Mucosa of descending colon (tissue), 3 donors: Measurements from ENCODE around the gene EFCAB7. TPM values are rescaled to one million over a fixed set of nuclear protein-coding genes. Genes with fewer than 3 reads are reported as not detected.

ENCODE experiments used
- ATAC-seq: fragments of 200-7000 bp; cut with Tn5 transposase; one replicate; pipeline ENCODE4 v1.9.1; 2020; ENCODE audit warnings: mild to moderate bottlenecking, moderate library complexity
- DNase-seq, 3 donors: peaks; one replicate each; pipeline ENCODE4 v3.0.0-alpha.2; 2020
- H3K36me3 ChIP-seq: fragments of 200-600 bp; one replicate; pipeline ENCODE4 v1.8.0; 2021; ENCODE audit warnings: low read depth, mild to moderate bottlenecking
- H3K4me1 ChIP-seq: fragments of 200-600 bp; one replicate; pipeline ENCODE4 v1.8.0; 2021; ENCODE audit warnings: low read depth, mild to moderate bottlenecking
- H3K4me3 ChIP-seq: fragments of 200-600 bp; one replicate; pipeline ENCODE4 v1.8.0; 2021; ENCODE audit warnings: mild to moderate bottlenecking
- H3K9me3 ChIP-seq: fragments of 200-600 bp; one replicate; pipeline ENCODE4 v1.8.0; 2021; ENCODE audit warnings: mild to moderate bottlenecking
- intact Hi-C, 2 donors: fragments of 100-400 bp; cut with DNase I in 1 of 2; cut with micrococcal nuclease in 1 of 2; formaldehyde crosslinking; loops; one replicate each; pipeline versions ENCODE4 v1.11.0 to v1.11.1; 2022; cut with DNase I, micrococcal nuclease
- total RNA-seq, 3 donors: library from RNA; stranded (reverse); fragmentation: NEBNext Ultra II Directional in 2 of 3; extraction: Animal tissue kit (Norgen Biotek cat#: 25700) in 2 of 3; gene quantifications; one replicate each; pipeline versions ENCODE4 v1.2.1 to v1.2.4, GENCODE V29; 2021 to 2023
- TF ChIP-seq, protein P1 (sequence below): fragments of 200-600 bp; IDR thresholded peaks from one replicate; pipeline ENCODE4 v1.8.0; 2022; ENCODE audit warnings: antibody characterized with exemption, mild to moderate bottlenecking
- donor health status: DM: no; HTN: no; CAD: no; lungs with moderate emphysema.
- donor health status: DM: no; HTN: no; CAD: no.
- donor health status: DM: no; HTN: yes; CAD: no.

EFCAB7 gene
- total RNA-seq, 3 donors from 2014 or later: 3.9 to 5.2 (median 4.9) TPM

DNA sequence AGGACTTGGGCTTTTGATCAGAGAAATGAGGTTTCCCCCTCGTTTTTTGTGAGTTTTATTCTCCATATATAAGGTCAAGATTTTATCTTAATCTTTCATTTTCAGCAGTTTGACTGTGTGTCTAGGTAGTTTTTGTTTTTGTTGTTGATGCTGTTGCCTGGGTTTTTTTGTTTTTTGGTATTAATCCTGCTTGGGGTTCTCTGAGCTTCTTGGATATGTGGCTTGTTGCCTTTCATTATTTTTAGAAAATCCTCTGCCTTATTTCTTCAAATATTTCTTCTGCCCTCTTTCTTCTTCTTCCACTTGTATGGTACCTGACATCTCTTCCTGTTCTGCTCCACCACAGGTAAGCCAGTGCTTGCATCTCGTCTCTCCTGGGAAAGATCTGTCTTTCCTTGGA lies 25.0 kb downstream of the EFCAB7 start:
- DNase-seq: no peak
- H3K36me3 ChIP-seq: no peaks in the 10 kb centered on the region
- H3K9me3 ChIP-seq: no peaks in the 10 kb centered on the region
- intact Hi-C loops: no loop called here
- TF ChIP-seq, protein P1, sequence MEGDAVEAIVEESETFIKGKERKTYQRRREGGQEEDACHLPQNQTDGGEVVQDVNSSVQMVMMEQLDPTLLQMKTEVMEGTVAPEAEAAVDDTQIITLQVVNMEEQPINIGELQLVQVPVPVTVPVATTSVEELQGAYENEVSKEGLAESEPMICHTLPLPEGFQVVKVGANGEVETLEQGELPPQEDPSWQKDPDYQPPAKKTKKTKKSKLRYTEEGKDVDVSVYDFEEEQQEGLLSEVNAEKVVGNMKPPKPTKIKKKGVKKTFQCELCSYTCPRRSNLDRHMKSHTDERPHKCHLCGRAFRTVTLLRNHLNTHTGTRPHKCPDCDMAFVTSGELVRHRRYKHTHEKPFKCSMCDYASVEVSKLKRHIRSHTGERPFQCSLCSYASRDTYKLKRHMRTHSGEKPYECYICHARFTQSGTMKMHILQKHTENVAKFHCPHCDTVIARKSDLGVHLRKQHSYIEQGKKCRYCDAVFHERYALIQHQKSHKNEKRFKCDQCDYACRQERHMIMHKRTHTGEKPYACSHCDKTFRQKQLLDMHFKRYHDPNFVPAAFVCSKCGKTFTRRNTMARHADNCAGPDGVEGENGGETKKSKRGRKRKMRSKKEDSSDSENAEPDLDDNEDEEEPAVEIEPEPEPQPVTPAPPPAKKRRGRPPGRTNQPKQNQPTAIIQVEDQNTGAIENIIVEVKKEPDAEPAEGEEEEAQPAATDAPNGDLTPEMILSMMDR: no peak
- H3K4me1 ChIP-seq: no peaks in the 10 kb centered on the region
- no peak overlapping the region for H3K4me3 ChIP-seq
- no peak for ATAC-seq

DNA sequence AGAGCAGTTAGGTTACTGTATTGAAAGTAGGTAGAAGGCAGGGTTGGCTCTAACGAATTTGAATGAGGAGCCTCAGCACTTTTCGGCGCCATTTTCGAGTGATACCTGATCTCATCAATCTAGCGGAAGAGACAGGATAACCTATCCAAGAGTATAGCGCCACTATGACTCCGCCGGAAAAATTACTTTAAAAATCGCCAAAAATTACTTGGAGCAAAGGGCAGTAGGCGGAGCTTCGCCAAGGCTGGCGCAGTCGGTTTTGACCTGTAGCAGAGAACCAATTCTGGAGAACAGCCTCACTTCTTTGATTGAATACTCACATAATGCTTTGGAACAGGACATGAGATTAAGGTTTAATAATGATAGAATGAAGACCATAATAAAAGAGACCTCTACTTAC lies 25.6 kb downstream of the EFCAB7 start:
- intact Hi-C loops: no loop called here
- no peaks in the 10 kb centered on the region for H3K36me3 ChIP-seq
- DNase-seq (no peak), ATAC-seq (no peak)
- H3K9me3 ChIP-seq: no peaks in the 10 kb centered on the region
- no peak overlapping the region for H3K4me3 ChIP-seq
- H3K4me1 ChIP-seq: no peaks in the 10 kb centered on the region
- TF ChIP-seq, protein P1: no peak

DNA sequence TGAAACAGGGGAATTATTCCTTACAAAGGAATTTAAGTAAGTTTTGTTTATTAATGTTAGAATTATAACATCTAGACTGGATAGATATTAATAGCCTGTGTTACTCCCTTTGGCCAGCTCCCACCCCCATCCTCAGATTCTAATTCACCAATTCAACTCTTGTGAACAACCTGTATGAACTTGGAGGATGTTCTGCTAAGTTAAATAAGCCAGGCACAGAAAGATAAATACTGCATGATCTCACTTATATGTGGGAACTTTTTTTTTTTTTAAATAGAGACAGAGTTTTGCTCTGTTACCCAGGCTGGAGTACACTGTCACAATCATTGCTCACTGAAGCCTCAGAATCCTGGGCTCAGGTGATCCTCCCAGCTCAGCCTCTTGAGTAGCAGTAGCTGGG lies 32.2 kb downstream of the EFCAB7 start:
- intact Hi-C loops: no loop called here
- Histone ChIP-seq H3K4me3 (no peak overlapping the region), H3K4me1 (no peaks in the 10 kb centered on the region), H3K36me3 (no peaks in the 10 kb centered on the region), H3K9me3 (no peaks in the 10 kb centered on the region)
- no peak for ATAC-seq
- TF ChIP-seq, protein P1: no peak
- DNase-seq: no peak

DNA sequence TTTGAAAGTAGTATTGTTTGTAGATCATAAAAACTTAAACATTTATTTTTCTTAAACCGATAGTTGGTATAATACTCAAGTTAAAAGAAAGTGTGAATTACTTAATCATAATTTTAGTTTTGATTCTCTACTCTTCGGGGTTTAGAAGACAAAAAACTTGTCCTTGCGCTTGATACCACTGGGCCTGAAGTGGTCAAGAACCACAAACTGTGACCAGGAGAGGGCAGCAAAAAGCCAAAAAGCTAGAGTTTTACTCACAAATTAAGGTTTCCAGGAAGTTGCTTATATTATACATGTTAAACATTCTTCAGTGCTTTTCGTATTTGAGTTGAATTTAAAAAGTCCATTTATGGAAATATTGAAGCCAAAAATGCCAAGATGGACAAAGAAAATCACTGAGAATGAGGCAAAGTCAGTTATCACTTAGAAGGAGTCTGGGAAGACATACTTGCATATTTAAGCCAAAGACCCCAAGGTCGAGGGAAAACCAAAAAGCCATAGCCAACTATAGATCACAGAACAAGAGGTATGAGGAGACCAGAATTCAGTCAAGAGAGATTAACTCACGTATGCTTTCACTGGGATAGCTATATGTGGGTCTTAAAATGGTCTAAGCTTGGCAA lies 34.2 kb downstream of the EFCAB7 start:
- H3K4me1 ChIP-seq: no peaks in the 10 kb centered on the region
- DNase-seq: peak in 1 of 3 donors; percentile 69
- intact Hi-C loops: no loop called here
- H3K9me3 ChIP-seq: no peaks in the 10 kb centered on the region
- no peak for ATAC-seq
- H3K36me3 ChIP-seq: no peaks in the 10 kb centered on the region
- TF ChIP-seq, protein P1: no peak
- H3K4me3 ChIP-seq: no peak overlapping the region

DNA sequence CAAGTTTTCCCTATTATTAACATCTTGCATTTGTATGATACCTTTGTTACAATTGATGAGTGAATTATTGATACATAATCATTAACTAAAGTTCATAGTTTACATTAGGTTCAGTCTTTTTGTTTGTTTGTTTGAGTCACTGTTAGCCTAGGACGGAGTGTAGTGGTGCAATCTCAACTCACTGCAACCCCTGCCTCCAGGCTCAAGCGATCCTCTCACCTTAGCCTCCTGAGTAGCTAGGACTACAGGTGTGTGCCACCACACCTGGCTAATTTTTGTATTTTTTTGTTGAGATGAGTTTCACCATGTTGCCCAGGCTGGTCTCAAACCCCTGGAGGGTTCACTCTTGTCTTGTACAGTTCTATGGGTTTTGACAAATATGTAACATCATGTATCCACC lies 36.0 kb downstream of the EFCAB7 start:
- Histone ChIP-seq H3K4me3 (no peak overlapping the region), H3K9me3 (no peaks in the 10 kb centered on the region), H3K36me3 (no peaks in the 10 kb centered on the region), H3K4me1 (no peaks in the 10 kb centered on the region)
- TF ChIP-seq, protein P1: no peak
- no peak for ATAC-seq
- intact Hi-C loops: no loop called here
- DNase-seq: no peak

DNA sequence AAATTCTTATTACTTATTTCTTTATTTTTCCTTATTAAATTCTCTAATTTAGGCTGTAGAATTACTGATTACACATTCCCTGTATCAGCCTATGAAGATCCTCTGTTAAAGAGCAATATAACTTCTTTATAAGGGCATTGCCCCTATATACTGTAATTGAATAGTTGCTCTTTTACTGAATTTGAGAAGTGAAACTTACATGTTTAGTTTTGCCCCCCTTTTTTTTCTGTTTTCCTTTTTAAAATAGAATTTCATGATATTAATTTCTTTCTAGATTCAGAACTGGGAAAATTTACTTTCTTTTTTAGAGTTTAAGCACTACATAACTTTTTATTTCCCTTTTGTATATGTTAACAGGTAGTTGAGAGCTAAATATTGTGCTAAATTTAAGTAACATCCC lies 40.4 kb downstream of the EFCAB7 start:
- H3K36me3 ChIP-seq: no peaks in the 10 kb centered on the region
- H3K4me3 ChIP-seq: no peak overlapping the region
- H3K4me1 ChIP-seq: no peaks in the 10 kb centered on the region
- DNase-seq: no peak
- intact Hi-C loops: no loop called here
- no peaks in the 10 kb centered on the region for H3K9me3 ChIP-seq
- TF ChIP-seq, protein P1: no peak
- no peak for ATAC-seq
